Tibial artery (tissue), 4 donors: ENCODE results near the gene FICD.

Experiments
- DNase-seq, 2 donors: peaks; one replicate each; pipeline ENCODE4 v3.0.0-alpha.2; 2019
- H3K27ac ChIP-seq, 2 donors: fragments of 200-600 bp; sonication (generic) in 1 of 2; 1 replicate in 1 of 2; 2 replicates in 1 of 2; pipeline ENCODE4 v1.5.1; 2018 to 2019; ENCODE audit warnings: mild to moderate bottlenecking in 1 of 2
- H3K27me3 ChIP-seq, 2 donors: fragments of 200-600 bp; sonication (generic) in 1 of 2; one replicate each; pipeline versions ENCODE4 v1.5.1 to v1.6.0; 2016 to 2019
- H3K36me3 ChIP-seq, 3 donors: fragments of 200-600 bp; sonication (generic) in 2 of 3; one replicate each; pipeline ENCODE4 v1.5.1; 2016 to 2019; ENCODE audit warnings: mild to moderate bottlenecking in 2 of 3
- H3K4me1 ChIP-seq, 4 donors: fragments of 200-600 bp; sonication (generic) in 2 of 4; 1 replicate in 3 of 4; 2 replicates in 1 of 4; pipeline ENCODE4 v1.5.1; 2016 to 2019
- H3K4me3 ChIP-seq, 2 donors: fragments of 200-600 bp; sonication (generic) in 1 of 2; 1 replicate in 1 of 2; 2 replicates in 1 of 2; pipeline ENCODE4 v1.5.1; 2018 to 2019; ENCODE audit warnings: mild to moderate bottlenecking in 2 of 2
- H3K9me3 ChIP-seq, 3 donors: fragments of 200-600 bp; sonication (generic) in 1 of 3; one replicate each; pipeline ENCODE4 v1.5.1; 2016 to 2019
- CTCF ChIP-seq, 2 experiments: fragments of 200-600 bp in 1 of 2; fragments of 450-650 bp in 1 of 2; IDR thresholded peaks; one replicate each; pipeline ENCODE4 v1.5.1; 2017 to 2019; ENCODE audit warnings: antibody characterized with exemption in 2 of 2, mild to moderate bottlenecking in 1 of 2, moderate library complexity in 1 of 2
- intact Hi-C: fragments of 100-400 bp; cut with DNase I; formaldehyde crosslinking; loops from one replicate; pipeline ENCODE4 v1.15.0; 2023; ENCODE audit warnings: low total_unique reads

Gene FICD

DNA sequence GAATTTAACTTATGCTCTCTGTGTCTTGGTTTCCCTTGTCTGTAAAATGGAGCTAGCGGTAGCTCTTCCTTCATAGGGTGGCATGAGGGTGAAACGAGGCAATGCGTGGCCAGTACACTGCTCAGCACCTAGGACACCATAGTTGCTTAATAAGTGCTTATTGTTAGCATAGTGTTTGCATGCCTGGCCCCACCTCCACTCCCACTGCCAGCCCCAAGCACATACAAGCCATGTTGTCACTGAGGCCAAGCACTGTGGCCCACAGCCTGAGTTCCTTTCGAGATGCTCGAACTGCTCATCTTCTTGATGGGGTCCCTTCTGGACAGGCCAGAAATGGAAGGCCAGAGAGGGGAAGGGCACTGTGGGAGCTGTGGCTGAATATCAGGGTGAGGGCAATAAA is 839 bp downstream of the FICD start:
- no peak for TF ChIP-seq CTCF (IDR thresholded peaks at IDR 0.05)
- peaks cover 0 to 26% (median 18%) of the 10 kb centered on the region in 4 donors for H3K4me1 ChIP-seq
- intact Hi-C loops: loop anchor here (10.0 kb wide), 1 partner anchor 831 kb away; the partner anchor contains the start of gene PWP1
- H3K27ac ChIP-seq: peak overlapping the region in 1 of 2 donors; percentile 79
- peak overlapping the region; percentile 72 to 91 for H3K4me3 ChIP-seq
- H3K9me3 ChIP-seq: no peaks in the 10 kb centered on the region
- no peak for DNase-seq
- no peaks in the 10 kb centered on the region for H3K27me3 ChIP-seq
- H3K36me3 ChIP-seq: peaks cover 28 to 41% (median 29%) of the 10 kb centered on the region in 3 donors

DNA sequence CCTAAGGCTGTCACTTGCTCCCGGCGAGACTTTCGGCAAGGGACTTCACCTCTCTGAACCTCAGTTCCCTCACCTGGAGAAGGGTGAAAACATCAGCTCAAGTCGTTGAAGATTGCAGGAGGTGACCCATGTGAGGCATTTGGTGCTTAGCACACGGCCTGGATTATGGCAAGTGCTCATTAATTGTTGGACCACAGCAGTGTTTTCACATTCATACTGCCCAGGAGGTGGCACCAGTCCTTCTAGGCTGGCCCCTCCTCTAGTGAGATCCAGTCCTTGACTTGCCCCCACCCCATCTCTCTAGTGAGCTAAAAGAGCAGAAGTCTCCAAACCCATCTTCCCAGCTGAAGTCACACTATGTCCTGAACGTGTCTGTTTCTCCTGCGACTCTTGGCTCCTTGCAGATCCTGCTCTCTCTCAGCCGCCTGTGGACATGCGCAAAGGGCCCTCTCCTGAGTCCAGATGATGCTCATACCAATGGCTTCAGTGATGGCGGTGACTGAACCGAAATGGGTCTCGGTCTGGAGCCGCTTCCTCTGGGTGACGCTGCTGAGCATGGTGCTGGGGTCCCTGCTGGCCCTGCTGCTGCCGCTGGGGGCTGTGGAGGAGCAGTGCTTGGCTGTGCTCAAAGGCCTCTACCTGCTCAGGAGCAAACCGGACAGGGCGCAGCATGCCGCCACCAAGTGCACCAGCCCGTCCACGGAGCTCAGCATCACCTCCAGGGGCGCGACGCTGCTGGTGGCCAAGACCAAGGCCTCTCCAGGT is 1.6 kb downstream of the FICD start:
- Histone ChIP-seq H3K27me3 (no peaks in the 10 kb centered on the region), H3K9me3 (no peaks in the 10 kb centered on the region), H3K27ac (no peak overlapping the region), H3K36me3 (peaks cover 36 to 49% (median 37%) of the 10 kb centered on the region in 3 donors), H3K4me1 (peaks cover 0 to 23% (median 17%) of the 10 kb centered on the region in 4 donors), H3K4me3 (no peak overlapping the region)
- no peak for DNase-seq
- intact Hi-C loops: loop anchor here (10.0 kb wide), 1 partner anchor 832 kb away; the partner anchor contains the start of gene PWP1
- TF ChIP-seq CTCF (IDR thresholded peaks at IDR 0.05): no peak

GRCh38 chr12:108517288-108518100 is 2.4 kb downstream of the FICD start:
- H3K27me3 ChIP-seq: no peaks in the 10 kb centered on the region
- H3K36me3 ChIP-seq: peaks cover 36 to 57% (median 45%) of the 10 kb centered on the region in 3 donors
- H3K27ac ChIP-seq: no peak overlapping the region
- DNase-seq: no peak
- H3K9me3 ChIP-seq: no peaks in the 10 kb centered on the region
- intact Hi-C loops: loop anchor here (10.0 kb wide), 1 partner anchor 833 kb away; the partner anchor contains the start of gene PWP1
- H3K4me1 ChIP-seq: peaks cover 0 to 22% (median 16%) of the 10 kb centered on the region in 4 donors
- no peak for TF ChIP-seq CTCF (IDR thresholded peaks at IDR 0.05)
- H3K4me3 ChIP-seq: no peak overlapping the region

GRCh38 chr12:108518101-108518715 is 3.1 kb downstream of the FICD start:
- no peak for DNase-seq
- H3K27me3 ChIP-seq: no peaks in the 10 kb centered on the region
- H3K4me3 ChIP-seq: no peak overlapping the region
- H3K36me3 ChIP-seq: peaks cover 43 to 64% (median 52%) of the 10 kb centered on the region in 3 donors
- intact Hi-C loops: loop anchor here (10.0 kb wide), 1 partner anchor 833 kb away; the partner anchor contains the start of gene PWP1
- no peak for TF ChIP-seq CTCF (IDR thresholded peaks at IDR 0.05)
- H3K4me1 ChIP-seq: peaks cover 0 to 22% (median 16%) of the 10 kb centered on the region in 4 donors
- no peaks in the 10 kb centered on the region for H3K9me3 ChIP-seq
- no peak overlapping the region for H3K27ac ChIP-seq
